Coronary artery (tissue), 2 donors: ENCODE results near the gene DNAAF8.

Experiments
- DNase-seq: peaks from one replicate; pipeline ENCODE4 v3.0.0-alpha.2; 2017; ENCODE audit warnings: low spot score
- H3K27ac ChIP-seq, 2 donors: fragments of 200-600 bp; sonication (generic); one replicate each; pipeline ENCODE4 v1.5.1; 2016 to 2019
- H3K4me3 ChIP-seq: fragments of 200-600 bp; sonication (generic); 2 replicates; pipeline ENCODE4 v1.5.1; 2016; ENCODE audit warnings: mild to moderate bottlenecking, moderate library complexity
- CTCF ChIP-seq: fragments of 200-600 bp; sonication (generic); IDR thresholded peaks from one replicate; pipeline ENCODE4 v1.5.1; 2019; ENCODE audit warnings: antibody characterized with exemption

DNAAF8 gene

DNA sequence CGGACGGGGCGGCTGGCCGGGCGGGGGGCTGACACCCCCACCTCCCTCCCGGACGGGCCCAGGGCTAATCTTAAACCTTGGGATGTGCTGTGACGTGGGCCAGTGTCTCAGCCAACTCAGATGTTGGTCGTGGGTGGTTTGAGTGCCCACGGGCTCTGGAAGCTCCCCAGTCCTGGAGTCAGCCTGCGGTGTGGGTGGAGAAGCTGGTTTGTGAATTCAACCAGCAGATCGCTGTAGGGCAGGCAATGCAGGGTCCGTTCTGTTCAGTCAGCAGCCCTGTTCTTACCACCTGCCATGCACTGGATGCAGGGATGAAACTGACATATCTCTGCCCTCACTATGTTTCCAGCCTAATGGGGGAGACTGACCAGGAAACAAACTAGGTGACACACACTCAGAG lies 40.7 kb downstream of the DNAAF8 start:
- DNase-seq = no peak
- no peak overlapping the region for H3K27ac ChIP-seq
- no peak for TF ChIP-seq CTCF
- H3K4me3 ChIP-seq = no peak overlapping the region

DNA sequence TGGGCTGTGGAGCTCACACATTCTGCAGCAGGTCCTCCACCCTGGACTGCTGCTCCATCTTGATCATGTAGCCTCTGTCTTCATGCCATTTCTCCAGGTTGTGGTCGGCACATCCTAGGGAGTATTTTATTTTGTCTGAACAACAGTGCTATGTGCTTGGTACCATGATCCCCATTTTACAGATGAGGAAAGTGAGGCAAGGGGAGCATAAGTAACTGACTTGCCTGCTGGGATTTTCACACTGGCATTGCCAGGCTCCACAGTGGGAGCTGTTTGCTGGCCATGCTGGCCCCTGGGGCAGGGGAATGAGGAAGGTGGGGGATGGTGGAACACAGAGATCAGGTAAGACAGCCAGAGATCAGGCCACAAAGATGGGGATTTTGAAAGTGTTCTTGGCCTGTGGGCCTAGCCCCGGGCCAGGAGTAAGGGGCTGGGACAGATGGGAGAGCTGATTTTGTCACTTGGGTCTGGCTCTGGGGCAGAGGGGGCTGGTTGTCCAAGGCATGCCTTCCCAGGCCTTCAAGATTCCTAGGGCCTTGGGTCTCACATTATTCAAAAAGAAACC lies 41.9 kb downstream of the DNAAF8 start:
- DNase-seq = no peak
- Histone ChIP-seq H3K4me3 (no peak overlapping the region), H3K27ac (no peak overlapping the region)
- no peak for TF ChIP-seq CTCF

DNA sequence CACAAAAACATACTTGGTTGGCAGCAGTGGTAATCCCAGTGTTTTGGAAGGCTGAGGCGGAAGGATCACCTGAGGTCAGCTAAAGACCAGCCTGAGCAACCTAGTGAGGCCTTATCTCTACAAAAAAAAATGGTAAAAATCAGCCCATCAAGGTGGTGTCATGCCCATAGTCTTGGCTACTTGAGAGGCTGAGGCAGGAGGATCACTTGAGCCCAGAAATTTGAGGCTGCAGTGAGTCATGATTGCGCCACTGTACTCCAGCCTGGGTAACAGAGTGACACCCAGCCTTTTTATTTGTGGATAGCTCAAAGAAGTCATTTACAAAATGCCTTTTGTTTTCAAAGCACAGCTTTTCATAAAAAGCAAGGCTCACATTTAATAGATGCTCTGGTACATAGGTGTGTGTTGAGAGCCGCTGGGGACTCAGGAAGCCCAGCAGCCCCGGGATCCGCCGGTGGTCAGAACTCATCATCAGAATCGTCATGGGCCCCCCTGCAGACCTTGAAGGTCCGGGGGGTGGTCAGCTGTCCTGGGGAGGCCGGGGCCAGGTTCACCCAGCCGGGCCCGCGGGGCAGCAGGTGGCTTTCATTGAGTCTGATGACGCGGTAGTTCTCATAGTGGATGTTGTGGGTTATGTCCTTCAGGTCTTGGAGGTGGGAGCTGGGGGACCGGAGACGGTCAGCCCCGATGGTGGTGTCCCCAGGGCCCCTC lies 43.2 kb downstream of the DNAAF8 start:
- no peak overlapping the region for H3K4me3 ChIP-seq
- no peak for TF ChIP-seq CTCF
- no peak for DNase-seq
- no peak overlapping the region for H3K27ac ChIP-seq

DNA sequence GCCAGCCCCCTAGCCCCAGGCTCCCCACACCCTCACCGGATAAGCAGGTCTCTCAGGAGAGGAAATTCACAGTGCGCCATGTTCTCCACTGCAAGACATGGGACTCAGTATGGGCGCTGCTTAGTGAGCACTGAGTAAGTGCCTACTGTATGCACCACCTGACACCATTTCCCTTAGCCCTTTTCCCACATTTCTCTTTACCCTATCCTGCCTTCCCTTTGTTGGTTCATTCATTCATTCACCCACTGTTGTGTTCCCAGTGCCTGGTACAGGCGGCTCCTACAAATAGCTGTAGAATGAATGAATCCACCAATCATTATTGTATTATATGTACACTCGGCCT lies 43.7 kb downstream of the DNAAF8 start:
- no peak for DNase-seq
- TF ChIP-seq CTCF = no peak
- no peak overlapping the region for H3K4me3 ChIP-seq
- no peak overlapping the region for H3K27ac ChIP-seq

DNA sequence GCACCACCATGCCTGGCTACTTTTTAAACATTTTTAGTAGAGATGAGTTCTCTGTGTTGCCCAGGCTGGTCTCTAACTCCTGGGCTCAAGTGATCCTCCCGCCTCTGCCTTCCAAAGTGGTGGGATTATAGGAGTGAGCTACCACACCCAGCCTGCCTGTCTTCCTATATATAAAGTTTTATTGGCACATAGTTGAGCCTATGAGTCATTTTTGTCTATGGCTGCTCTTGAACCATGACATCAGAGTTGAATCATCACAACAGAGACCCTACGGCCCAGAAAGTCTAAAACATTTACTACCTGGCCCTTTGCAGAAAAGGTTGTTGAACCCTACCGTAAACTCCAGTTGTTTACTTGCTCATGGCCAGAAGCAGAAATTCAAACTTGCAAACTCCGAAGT lies 45.9 kb downstream of the DNAAF8 start:
- Histone ChIP-seq H3K4me3 (no peak overlapping the region), H3K27ac (no peak overlapping the region)
- no peak for TF ChIP-seq CTCF
- DNase-seq = no peak

GRCh38 chr16:4783251-4783950 lies 49.1 kb downstream of the DNAAF8 start:
- no peak for DNase-seq

More at GRCh38 chr16:4783251-4783950, 49.1 kb downstream of the DNAAF8 start:
- H3K4me3 ChIP-seq = no peak overlapping the region
- TF ChIP-seq CTCF = no peak
- H3K27ac ChIP-seq = no peak overlapping the region
